ENCODE measurements around the gene ZNF230.

Gene ZNF230
- 4.1 to 5.2 (median 4.2) reads per million in 3 donors for total RNA-seq

DNA sequence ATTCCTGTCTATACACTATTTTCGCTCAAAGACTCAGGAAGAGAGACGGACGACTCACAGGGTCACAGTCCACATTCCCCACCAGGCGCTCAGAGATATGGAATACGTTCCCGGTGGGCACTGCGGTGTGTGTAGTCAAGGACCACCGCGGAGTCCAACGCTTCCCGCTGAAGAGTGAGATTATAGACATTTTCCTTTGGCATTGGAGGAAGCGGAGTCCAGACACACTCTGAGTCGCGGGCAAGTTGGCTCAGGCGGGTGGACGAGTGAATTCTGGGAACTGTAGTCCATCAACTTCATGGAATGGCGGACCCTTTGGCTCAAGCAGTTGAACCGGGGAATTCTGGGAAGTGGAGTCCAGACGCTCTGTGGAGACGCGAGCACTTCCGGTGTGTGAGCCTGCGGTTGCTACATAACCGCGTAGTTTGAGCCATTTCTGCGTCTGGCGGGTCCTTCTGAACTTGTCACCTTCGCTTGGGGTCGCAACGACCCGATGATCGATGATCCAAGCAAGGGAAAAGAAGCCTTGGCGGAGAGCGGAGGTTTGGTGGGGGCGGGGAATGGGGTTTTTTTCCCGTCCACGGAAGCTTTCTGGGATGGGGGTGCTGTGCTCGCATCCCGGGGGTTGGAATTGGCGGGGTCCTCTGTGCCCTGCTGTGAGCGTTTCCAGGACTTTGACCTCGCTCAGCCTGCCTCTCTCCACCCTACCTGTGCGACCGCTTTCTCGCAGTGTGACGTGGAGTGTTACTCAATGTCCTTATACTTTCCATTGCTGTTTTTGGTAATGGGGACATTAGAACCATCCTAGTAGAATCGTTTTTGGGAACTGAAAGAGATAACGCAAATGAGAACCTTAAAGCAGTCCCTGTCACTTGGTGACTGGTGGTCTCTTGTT is at the start of gene ZNF230:
ZNF230 (plus strand) TSS at position 392 of the 895 bp plus-strand sequence. CDS start 4,122 bp downstream, outside the sequence.
- Histone ChIP-seq H3K27me3 (replicated peaks; ENCODE audit: control insufficient read depth, insufficient read depth, low read length, poor library complexity, severe bottlenecking) (no peaks in the 10 kb centered on the region), H3K4me1 (ENCODE audit: control insufficient read depth, insufficient read depth, low read length, poor library complexity, severe bottlenecking) (peaks cover 10% of the 10 kb centered on the region), H3K27ac (ENCODE audit: insufficient read depth, low read length, poor library complexity, severe bottlenecking) (peak within 1 kb of the TSS; percentile 61), H3K4me3 (ENCODE audit: insufficient read depth, low read depth, low read length, poor library complexity, severe bottlenecking) (peak within 1 kb of the TSS; percentile 88), H3K36me3 (ENCODE audit: control insufficient read depth, insufficient read depth, low read length) (peaks cover 15% of the 10 kb centered on the region), H3K9me3 (ENCODE audit: control insufficient read depth, low read length) (peaks cover 3% of the 10 kb centered on the region)
- peak; percentile 71 to 74 (median 72) for DNase-seq

DNA sequence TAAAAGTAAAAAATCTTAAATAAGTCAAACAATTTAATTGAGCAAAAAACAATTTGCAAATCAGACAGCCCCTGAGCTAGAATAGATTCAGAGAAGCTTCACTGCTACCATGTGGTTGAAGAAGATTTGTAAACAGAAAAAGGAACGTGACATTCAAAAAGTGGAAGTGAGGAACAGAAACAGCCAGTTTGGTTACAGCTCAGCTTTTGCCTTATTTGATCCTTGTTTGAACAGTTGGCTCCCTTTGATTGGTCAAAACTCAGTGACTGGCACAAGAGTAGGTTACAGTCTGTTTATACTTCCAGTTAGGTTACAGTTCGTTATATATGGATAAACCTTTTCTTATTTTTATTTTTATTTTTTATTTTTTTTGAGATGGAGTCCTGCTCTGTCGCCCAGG is 45.9 kb upstream of the ZNF230 start:
- DNase-seq, result no peak
- Histone ChIP-seq H3K4me1 (ENCODE audit: control insufficient read depth, insufficient read depth, low read length, poor library complexity, severe bottlenecking) (no peaks in the 10 kb centered on the region), H3K4me3 (ENCODE audit: insufficient read depth, low read depth, low read length, poor library complexity, severe bottlenecking) (no peak overlapping the region), H3K27me3 (replicated peaks; ENCODE audit: control insufficient read depth, insufficient read depth, low read length, poor library complexity, severe bottlenecking) (no peaks in the 10 kb centered on the region), H3K36me3 (ENCODE audit: control insufficient read depth, insufficient read depth, low read length) (no peaks in the 10 kb centered on the region), H3K9me3 (ENCODE audit: control insufficient read depth, low read length) (no peaks in the 10 kb centered on the region), H3K27ac (ENCODE audit: insufficient read depth, low read length, poor library complexity, severe bottlenecking) (no peak overlapping the region)

DNA sequence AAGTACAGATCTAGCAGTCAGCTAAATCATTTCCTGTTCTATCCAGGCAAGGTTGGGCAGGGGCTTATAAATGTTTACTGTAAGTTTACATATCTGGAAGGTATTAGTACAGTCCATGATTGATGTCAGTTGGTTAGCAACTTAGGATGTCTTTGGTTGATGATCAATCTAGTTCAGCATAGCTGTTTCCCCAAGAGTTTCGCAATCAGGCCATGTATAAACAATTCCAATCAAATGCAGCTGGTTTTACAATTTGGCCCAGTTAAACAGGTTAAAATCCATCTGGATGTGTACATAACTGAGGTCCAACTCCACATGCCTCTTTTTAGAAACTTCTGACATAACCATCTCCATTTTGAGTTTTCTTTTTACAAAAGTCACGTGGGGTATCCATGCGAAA is 44.9 kb upstream of the ZNF230 start:
- no peak overlapping the region for H3K27ac ChIP-seq (ENCODE audit: insufficient read depth, low read length, poor library complexity, severe bottlenecking)
- H3K36me3 ChIP-seq (ENCODE audit: control insufficient read depth, insufficient read depth, low read length), result no peaks in the 10 kb centered on the region
- DNase-seq, result no peak
- H3K4me3 ChIP-seq (ENCODE audit: insufficient read depth, low read depth, low read length, poor library complexity, severe bottlenecking), result no peak overlapping the region
- H3K27me3 ChIP-seq (replicated peaks; ENCODE audit: control insufficient read depth, insufficient read depth, low read length, poor library complexity, severe bottlenecking), result no peaks in the 10 kb centered on the region
- H3K4me1 ChIP-seq (ENCODE audit: control insufficient read depth, insufficient read depth, low read length, poor library complexity, severe bottlenecking), result no peaks in the 10 kb centered on the region
- no peaks in the 10 kb centered on the region for H3K9me3 ChIP-seq (ENCODE audit: control insufficient read depth, low read length)

DNA sequence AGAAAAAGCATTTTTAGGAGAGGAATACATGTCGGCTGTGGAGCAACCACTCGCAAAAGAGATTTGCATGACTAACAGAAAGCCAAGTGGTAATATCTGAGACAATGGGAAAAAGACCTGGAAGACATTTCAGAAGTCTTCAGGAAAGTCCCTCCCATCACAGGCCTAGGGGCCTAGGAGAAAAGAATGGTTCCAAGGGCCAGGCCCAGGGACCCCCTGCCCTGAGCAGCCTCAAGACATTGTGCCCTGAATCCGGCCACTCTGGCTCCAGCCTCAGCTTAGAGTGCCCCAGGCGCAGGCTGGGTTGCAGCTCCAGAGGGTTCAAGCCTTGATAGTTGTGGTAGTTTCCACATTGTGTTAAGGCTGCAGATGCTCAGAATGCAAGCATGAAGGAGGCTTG is 42.3 kb upstream of the ZNF230 start:
- Histone ChIP-seq H3K27ac (ENCODE audit: insufficient read depth, low read length, poor library complexity, severe bottlenecking) (no peak overlapping the region), H3K36me3 (ENCODE audit: control insufficient read depth, insufficient read depth, low read length) (no peaks in the 10 kb centered on the region), H3K9me3 (ENCODE audit: control insufficient read depth, low read length) (peaks cover 6% of the 10 kb centered on the region), H3K27me3 (replicated peaks; ENCODE audit: control insufficient read depth, insufficient read depth, low read length, poor library complexity, severe bottlenecking) (no peaks in the 10 kb centered on the region), H3K4me3 (ENCODE audit: insufficient read depth, low read depth, low read length, poor library complexity, severe bottlenecking) (no peak overlapping the region), H3K4me1 (ENCODE audit: control insufficient read depth, insufficient read depth, low read length, poor library complexity, severe bottlenecking) (no peaks in the 10 kb centered on the region)
- no peak for DNase-seq

DNA sequence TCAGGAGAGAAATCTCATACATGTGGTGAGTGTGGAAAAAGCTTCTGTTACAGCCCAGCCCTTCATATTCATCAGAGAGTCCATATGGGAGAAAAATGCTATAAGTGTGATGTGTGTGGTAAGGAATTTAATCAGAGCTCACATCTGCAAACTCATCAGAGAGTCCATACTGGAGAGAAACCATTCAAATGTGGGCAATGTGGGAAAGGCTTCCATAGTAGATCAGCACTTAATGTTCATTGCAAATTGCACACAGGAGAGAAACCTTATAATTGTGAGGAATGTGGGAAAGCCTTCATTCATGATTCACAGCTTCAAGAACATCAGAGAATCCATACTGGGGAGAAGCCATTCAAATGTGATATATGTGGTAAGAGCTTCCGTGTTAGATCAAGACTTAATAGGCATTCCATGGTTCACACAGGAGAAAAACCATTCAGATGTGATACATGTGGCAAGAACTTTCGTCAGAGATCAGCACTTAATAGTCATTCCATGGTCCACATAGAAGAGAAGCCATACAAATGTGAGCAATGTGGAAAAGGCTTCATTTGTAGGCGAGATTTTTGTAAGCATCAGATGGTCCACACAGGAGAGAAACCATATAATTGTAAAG is 36.6 kb upstream of the ZNF230 start:
- Histone ChIP-seq H3K4me3 (ENCODE audit: insufficient read depth, low read depth, low read length, poor library complexity, severe bottlenecking) (no peak overlapping the region), H3K27ac (ENCODE audit: insufficient read depth, low read length, poor library complexity, severe bottlenecking) (no peak overlapping the region), H3K36me3 (ENCODE audit: control insufficient read depth, insufficient read depth, low read length) (peaks cover 14% of the 10 kb centered on the region), H3K9me3 (ENCODE audit: control insufficient read depth, low read length) (peaks cover 20% of the 10 kb centered on the region), H3K27me3 (replicated peaks; ENCODE audit: control insufficient read depth, insufficient read depth, low read length, poor library complexity, severe bottlenecking) (no peaks in the 10 kb centered on the region), H3K4me1 (ENCODE audit: control insufficient read depth, insufficient read depth, low read length, poor library complexity, severe bottlenecking) (no peaks in the 10 kb centered on the region)
- no peak for DNase-seq

DNA sequence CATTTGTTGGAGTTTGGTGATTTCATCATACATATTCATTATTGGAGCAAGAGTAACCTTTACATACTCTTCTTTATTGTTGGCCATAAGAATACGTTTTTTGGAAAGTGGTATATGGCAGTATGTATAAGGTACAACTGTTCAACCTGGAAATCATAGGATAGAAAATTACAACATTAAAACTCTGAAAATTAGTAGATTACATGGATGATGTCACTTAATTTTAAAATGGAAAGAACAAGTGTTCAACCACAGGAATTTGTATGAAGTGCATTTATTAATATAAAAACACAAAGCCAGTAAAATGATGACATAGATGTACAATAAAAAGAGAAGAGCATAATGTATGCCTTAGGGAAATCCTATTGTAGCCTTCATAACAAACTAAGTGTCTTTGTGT is 26.0 kb upstream of the ZNF230 start:
- no peak overlapping the region for H3K4me3 ChIP-seq (ENCODE audit: insufficient read depth, low read depth, low read length, poor library complexity, severe bottlenecking)
- no peak overlapping the region for H3K27ac ChIP-seq (ENCODE audit: insufficient read depth, low read length, poor library complexity, severe bottlenecking)
- H3K36me3 ChIP-seq (ENCODE audit: control insufficient read depth, insufficient read depth, low read length), result no peaks in the 10 kb centered on the region
- no peaks in the 10 kb centered on the region for H3K4me1 ChIP-seq (ENCODE audit: control insufficient read depth, insufficient read depth, low read length, poor library complexity, severe bottlenecking)
- no peaks in the 10 kb centered on the region for H3K27me3 ChIP-seq (replicated peaks; ENCODE audit: control insufficient read depth, insufficient read depth, low read length, poor library complexity, severe bottlenecking)
- H3K9me3 ChIP-seq (ENCODE audit: control insufficient read depth, low read length), result peaks cover 9% of the 10 kb centered on the region
- DNase-seq, result no peak

DNA sequence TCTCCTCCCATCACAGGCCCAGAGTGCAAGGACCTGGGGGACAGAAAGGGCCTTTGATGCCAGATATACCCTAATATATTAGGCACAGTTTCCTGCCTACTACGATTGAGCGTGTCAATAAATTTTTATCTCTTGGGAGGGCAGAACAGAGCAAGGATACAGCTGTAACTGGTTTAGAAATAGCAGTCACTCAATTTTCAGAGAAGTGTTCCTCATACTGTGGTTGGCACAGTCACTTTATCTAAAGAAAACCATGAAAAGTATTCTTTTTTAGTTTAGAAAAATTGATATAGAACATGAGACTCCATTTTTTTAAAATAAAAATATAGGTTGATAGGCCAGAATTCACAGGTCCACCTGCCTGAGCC is 19.2 kb upstream of the ZNF230 start:
- Histone ChIP-seq H3K9me3 (ENCODE audit: control insufficient read depth, low read length) (no peaks in the 10 kb centered on the region), H3K27me3 (replicated peaks; ENCODE audit: control insufficient read depth, insufficient read depth, low read length, poor library complexity, severe bottlenecking) (no peaks in the 10 kb centered on the region), H3K27ac (ENCODE audit: insufficient read depth, low read length, poor library complexity, severe bottlenecking) (no peak overlapping the region), H3K4me3 (ENCODE audit: insufficient read depth, low read depth, low read length, poor library complexity, severe bottlenecking) (peak overlapping the region; percentile 76), H3K36me3 (ENCODE audit: control insufficient read depth, insufficient read depth, low read length) (no peaks in the 10 kb centered on the region), H3K4me1 (ENCODE audit: control insufficient read depth, insufficient read depth, low read length, poor library complexity, severe bottlenecking) (peaks cover 3% of the 10 kb centered on the region)
- DNase-seq, result no peak

DNA sequence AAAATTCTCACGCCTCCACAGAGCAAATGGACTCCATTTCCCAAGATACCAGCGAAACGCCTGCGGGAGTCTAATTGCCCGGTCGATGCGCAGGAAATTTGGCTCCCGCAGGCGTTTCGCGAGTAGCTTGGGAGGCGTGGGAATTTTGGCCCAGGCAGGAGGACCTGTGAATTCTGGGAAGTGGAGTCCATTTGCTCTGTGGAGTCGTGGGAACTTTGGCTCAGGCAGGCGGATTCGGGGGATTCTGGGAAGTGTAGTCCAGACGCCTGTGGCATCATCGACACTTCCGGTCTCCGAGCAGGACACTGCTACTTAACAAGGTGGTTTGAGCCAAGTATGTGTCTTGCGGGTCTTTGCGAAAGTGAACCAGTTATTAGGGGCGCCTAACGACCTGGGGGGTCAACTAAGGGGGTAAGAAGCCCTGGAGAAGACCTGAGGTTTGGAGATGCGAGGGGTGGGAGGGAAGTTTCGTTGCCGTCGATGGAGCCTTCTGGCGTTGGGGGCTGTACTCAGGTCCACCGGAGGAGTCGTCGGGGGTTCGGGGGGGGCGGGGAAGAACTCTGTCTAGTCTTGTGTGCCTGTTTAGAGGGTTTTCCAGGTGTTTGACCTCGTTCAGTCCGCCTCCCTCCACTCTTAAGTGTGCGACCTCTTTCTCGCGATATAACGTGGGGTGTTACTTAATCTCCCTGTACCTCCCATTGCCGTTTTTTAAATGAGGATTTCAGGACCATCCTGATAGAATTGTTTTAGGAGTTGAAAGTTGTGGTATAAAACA is 18.7 kb upstream of the ZNF230 start, which contains the start of gene ZNF155:
ZNF155 (plus strand) TSS at position 277 of the 775 bp plus-strand sequence. CDS start 4,356 bp downstream, outside the sequence.
- Histone ChIP-seq H3K4me1 (ENCODE audit: control insufficient read depth, insufficient read depth, low read length, poor library complexity, severe bottlenecking) (peaks cover 3% of the 10 kb centered on the region), H3K27ac (ENCODE audit: insufficient read depth, low read length, poor library complexity, severe bottlenecking) (peak within 1 kb of the TSS; percentile 69), H3K27me3 (replicated peaks; ENCODE audit: control insufficient read depth, insufficient read depth, low read length, poor library complexity, severe bottlenecking) (no peaks in the 10 kb centered on the region), H3K36me3 (ENCODE audit: control insufficient read depth, insufficient read depth, low read length) (peaks cover 3% of the 10 kb centered on the region), H3K9me3 (ENCODE audit: control insufficient read depth, low read length) (no peaks in the 10 kb centered on the region), H3K4me3 (ENCODE audit: insufficient read depth, low read depth, low read length, poor library complexity, severe bottlenecking) (peak within 1 kb of the TSS; percentile 76)
- DNase-seq, result peak; percentile 44 to 58 (median 57)

DNA sequence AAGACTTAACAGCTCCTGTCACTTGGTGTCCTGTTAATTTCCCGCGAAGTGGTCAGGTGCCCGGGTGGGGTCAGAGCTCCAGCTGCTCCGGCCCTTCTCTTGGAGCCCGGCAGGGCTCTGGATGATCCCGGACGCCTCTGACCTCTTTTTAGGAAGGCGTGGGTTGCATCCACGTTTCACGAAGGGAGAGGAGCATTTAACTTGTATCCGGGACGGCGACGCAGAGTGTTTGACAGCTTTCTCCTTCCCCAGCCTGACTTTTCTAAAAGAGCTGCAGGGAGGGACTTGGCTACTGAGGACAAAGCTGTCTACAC is 18.1 kb upstream of the ZNF230 start:
- Histone ChIP-seq H3K4me3 (ENCODE audit: insufficient read depth, low read depth, low read length, poor library complexity, severe bottlenecking) (peak overlapping the region; percentile 76), H3K27me3 (replicated peaks; ENCODE audit: control insufficient read depth, insufficient read depth, low read length, poor library complexity, severe bottlenecking) (no peaks in the 10 kb centered on the region), H3K27ac (ENCODE audit: insufficient read depth, low read length, poor library complexity, severe bottlenecking) (no peak overlapping the region), H3K36me3 (ENCODE audit: control insufficient read depth, insufficient read depth, low read length) (peaks cover 9% of the 10 kb centered on the region), H3K4me1 (ENCODE audit: control insufficient read depth, insufficient read depth, low read length, poor library complexity, severe bottlenecking) (peaks cover 3% of the 10 kb centered on the region), H3K9me3 (ENCODE audit: control insufficient read depth, low read length) (no peaks in the 10 kb centered on the region)
- DNase-seq, result no peak
